K562 (cell line): ENCODE results near the gene KLHDC7B. TPM values are rescaled to one million over a fixed set of nuclear protein-coding genes. Genes with fewer than 3 reads are reported as not detected.

Experiments
- ATAC-seq: fragments of 200-7000 bp; cut with Tn5 transposase; 3 replicates; pipeline ENCODE4 v1.9.1; 2020; ENCODE audit warnings: moderate library complexity
- BruUV-seq: library from RNA; stranded (reverse); fragments of 400-500 nt; replicated peaks from 2 replicates; lab custom pipeline; 2021; lab: Mats Ljungman, UMichigan
- CTCF ChIA-PET: fragments of 300-600 bp; formaldehyde crosslinking; extraction: SDS; loops from one replicate; lab custom pipeline; 2021; ENCODE audit warnings: low intra/inter-chr PET ratio; lab: Yijun Ruan, JAX
- POLR2A ChIA-PET: fragments of 300-600, 350-650 bp; sonication (Branson Sonifier 250); formaldehyde crosslinking; extraction: SDS; loops from one replicate; lab custom pipeline; 2021; ENCODE audit warnings: antibody characterized with exemption, inconsistent platforms; lab: Yijun Ruan, JAX
- DNase-seq, 4 experiments: peaks; one replicate each; pipeline versions ENCODE4 v3.0.0 to v3.0.0-alpha.2; 2011 to 2018; ENCODE audit warnings: low spot score in 3 of 4, mixed read lengths in 3 of 4; ENCODE audit errors: extremely low read depth in 1 of 4
- FAIRE-seq: peaks from 2 replicates; lab custom pipeline; 2011; peaks lifted over from hg19 to GRCh38; lab: Jason Lieb, UNC
- H2AFZ ChIP-seq: 2 replicates; pipeline ENCODE4 v1.6.0; 2011; ENCODE audit warnings: low read depth, low read length, control low read depth, inconsistent platforms
- H3K27ac ChIP-seq: fragments of 200-600 bp; 3 replicates; pipeline ENCODE4 v1.8.0; 2011; ENCODE audit warnings: low read depth, mild to moderate bottlenecking, control low read depth, inconsistent platforms, low read length, moderate library complexity, mixed read lengths; ENCODE audit errors: extremely low read depth
- H3K27me3 ChIP-seq, 2 experiments: fragments of 300-600 bp in 1 of 2; 2 replicates in 1 of 2; 3 replicates in 1 of 2; pipeline versions ENCODE4 v1.6.0 to v1.8.0; 2011; ENCODE audit warnings: inconsistent platforms in 2 of 2, low read length in 2 of 2, mild to moderate bottlenecking in 1 of 2, mixed read lengths in 1 of 2, moderate library complexity in 1 of 2; ENCODE audit not compliant: control insufficient read depth in 2 of 2, insufficient read depth in 2 of 2
- H3K36me3 ChIP-seq: fragments of 300-600 bp; 3 replicates; pipeline ENCODE4 v1.8.0; 2011; ENCODE audit warnings: mild to moderate bottlenecking, low read length, inconsistent platforms; ENCODE audit not compliant: control insufficient read depth, insufficient read depth
- H3K4me1 ChIP-seq, 2 experiments: fragments of 200-600 bp in 1 of 2; replicated peaks in 1 of 2; 2 replicates in 1 of 2; 3 replicates in 1 of 2; pipeline versions ENCODE4 v1.5.1 to v1.8.0; 2011; ENCODE audit warnings: inconsistent platforms in 2 of 2, low read length in 2 of 2, mild to moderate bottlenecking in 1 of 2, mixed read lengths in 1 of 2, moderate library complexity in 1 of 2; ENCODE audit not compliant: control insufficient read depth in 2 of 2, insufficient read depth in 2 of 2
- H3K4me2 ChIP-seq: 2 replicates; pipeline ENCODE4 v1.6.1; 2011; ENCODE audit warnings: low read length, control low read depth, inconsistent platforms, mixed read lengths; ENCODE audit not compliant: insufficient read depth
- H3K4me3 ChIP-seq: fragments of 200-600 bp; sonication (generic), shearing (Covaris generic); 2 replicates; pipeline ENCODE4 v1.5.1; 2016; ENCODE audit warnings: control low read depth, inconsistent platforms
- H3K79me2 ChIP-seq: fragments of 200-600 bp; 3 replicates; pipeline ENCODE4 v1.8.0; 2011; ENCODE audit warnings: low read length, inconsistent platforms; ENCODE audit not compliant: control insufficient read depth, insufficient read depth
- H3K9ac ChIP-seq, 2 experiments: 2 replicates each; pipeline versions ENCODE4 v1.6.0 to v1.6.1; 2011; ENCODE audit warnings: low read depth in 2 of 2, low read length in 2 of 2, control low read depth in 1 of 2, inconsistent platforms in 1 of 2, mild to moderate bottlenecking in 1 of 2, mixed read lengths in 1 of 2; ENCODE audit not compliant: insufficient read depth in 1 of 2
- H3K9me1 ChIP-seq: one replicate; pipeline ENCODE4 v1.6.0; 2011; ENCODE audit warnings: inconsistent platforms, mild to moderate bottlenecking, low read length, moderate library complexity; ENCODE audit not compliant: control insufficient read depth, insufficient read depth
- H3K9me3 ChIP-seq: replicated peaks from 2 replicates; pipeline ENCODE4 v1.5.1; 2011; ENCODE audit warnings: low read depth, low read length, inconsistent platforms; ENCODE audit not compliant: control insufficient read depth, insufficient read depth
- H4K20me1 ChIP-seq: replicated peaks from 2 replicates; pipeline ENCODE4 v1.6.1; 2011; ENCODE audit warnings: low read length, inconsistent platforms, mixed read lengths; ENCODE audit not compliant: control insufficient read depth, insufficient read depth
- KLF1 ChIP-seq: fragments of 450-650 bp; IDR thresholded peaks from 2 replicates; pipeline ENCODE4 v1.6.1; 2016; ENCODE audit warnings: missing genetic modification characterization, missing compliant biosample characterization
- RB1 ChIP-seq: fragments of 450-650 bp; IDR thresholded peaks from 2 replicates; pipeline ENCODE4 v1.6.1; 2017; ENCODE audit warnings: low read depth, mild to moderate bottlenecking
- RBFOX2 ChIP-seq: fragments of 200-400 bp; formaldehyde crosslinking; IDR thresholded peaks from 2 replicates; pipeline ENCODE4 v1.6.1; 2017; ENCODE audit warnings: low read depth, mild to moderate bottlenecking, low read length, moderate library complexity
- RBM22 ChIP-seq: fragments of 200-400 bp; formaldehyde crosslinking; IDR thresholded peaks from 2 replicates; pipeline ENCODE4 v1.6.1; 2018; ENCODE audit warnings: low read length, low read depth; ENCODE audit not compliant: poor library complexity, severe bottlenecking
- WGBS: fragments of 100-300 bp; shearing (Covaris generic); methylation state at CpG from one replicate; pipeline ENCODE4 v1.1.6; 2016; ENCODE audit warnings: low coverage, mixed read lengths; ENCODE audit not compliant: insufficient coverage; ENCODE audit errors: missing lambda C conversion rate; 5-methylcytosine and 5-hydroxymethylcytosine counted together
- in situ Hi-C: fragments of 300-500 bp; cut with MboI; formaldehyde crosslinking; loops from 4 replicates; pipeline ENCODE4 v1.15.0; 2018; ENCODE audit warnings: inconsistent platforms, mixed read lengths
- intact Hi-C: fragments of 100-400 bp; cut with micrococcal nuclease; formaldehyde crosslinking; loops from 2 replicates; pipeline ENCODE4 v1.14.2; 2022
- polyA plus RNA-seq, 8 experiments: library from polyadenylated mRNA; depleted of rRNA in 4 of 8; stranded (reverse) in 5 of 8; unstranded in 3 of 8; fragments of >200 nt; fragmentation: Nextera tagmentation in 2 of 8; fragmentation: Illumina TruSeq in 1 of 8; extraction: Ambion mirVana in 2 of 8; extraction: Trizol in 1 of 8; gene quantifications; 2 replicates each; pipeline versions ENCODE4 v1.2.1 to v1.2.3, GENCODE V29; 2011 to 2014; ENCODE audit warnings: inconsistent platforms in 1 of 8, missing spikeins in 1 of 8
- total RNA-seq, 7 experiments: library from RNA; depleted of rRNA in 6 of 7; stranded (reverse); fragments of >200 nt in 6 of 7; fragmentation: Illumina TruSeq in 2 of 7; extraction: Trizol in 2 of 7; gene quantifications; 2 replicates each; pipeline versions ENCODE4 v1.2.1 to v1.2.3, GENCODE V29; 2011 to 2021; ENCODE audit warnings: low replicate concordance in 1 of 7

The KLHDC7B gene
- total and polyA plus RNA-seq, 9 of the 15 experiments (the other 6 are each of a cell fraction or from before 2014, with no cell fraction given): 0.04 to 0.22 (median 0.05) TPM; not detected in 4

DNA sequence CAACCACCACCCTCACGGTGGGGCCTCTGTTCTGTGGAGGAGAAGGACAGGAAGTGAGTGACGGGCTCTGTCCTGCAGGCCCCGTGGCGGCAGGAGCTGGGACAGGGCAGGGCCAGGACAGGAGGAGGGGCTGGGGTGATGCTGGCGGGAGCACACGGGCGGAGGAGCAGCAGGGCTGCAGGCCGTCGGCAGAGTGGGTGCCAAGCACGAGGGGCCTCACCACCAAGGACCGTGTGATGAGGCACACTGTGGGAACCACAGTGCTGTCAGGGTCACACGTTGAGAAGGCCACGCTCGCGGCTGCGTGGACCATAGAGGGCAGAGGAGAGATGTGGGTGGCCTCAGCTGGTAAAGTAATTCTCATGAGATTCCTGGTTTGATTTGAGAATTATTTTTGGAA, 28.8 kb upstream of the KLHDC7B start:
- Histone ChIP-seq H3K27ac (no peak overlapping the region), H3K9me3 (no peaks in the 10 kb centered on the region), H3K9ac (no peak overlapping the region), H3K9me1 (no peaks in the 10 kb centered on the region), H3K79me2 (peaks cover 40% of the 10 kb centered on the region), H3K4me2 (no peak overlapping the region), H2AFZ (no peak overlapping the region), H3K4me3 (no peak overlapping the region), H4K20me1 (no peaks in the 10 kb centered on the region), H3K27me3 (no peaks in the 10 kb centered on the region), H3K4me1 (peaks cover 0 to 4% of the 10 kb centered on the region in 2 experiments; a peak in 2 of 5 replicates), H3K36me3 (peaks cover 67% of the 10 kb centered on the region; the same call in 1 of the 3 replicates)
- DNase-seq: no peak
- no peak for FAIRE-seq
- POLR2A ChIA-PET: interaction anchor here (0.6 to 2.7 kb wide), 2 partner anchors 9 to 138 kb away, joined by 3 to 11 read pairs; partner anchors contain the start of genes LMF2 and NCAPH2
- intact Hi-C loops: no loop called here
- no TSS peak for BruUV-seq
- CTCF ChIA-PET: no interaction called here
- TF ChIP-seq RB1 (no peak), RBFOX2 (peak; percentile 35; the same call in 1 of the 2 replicates), RBM22 (peak; percentile 29)
- in situ Hi-C loops: no loop called here
- WGBS: 80% methylated on average over 1 of the region's 16 CpGs
- no peak for ATAC-seq

DNA sequence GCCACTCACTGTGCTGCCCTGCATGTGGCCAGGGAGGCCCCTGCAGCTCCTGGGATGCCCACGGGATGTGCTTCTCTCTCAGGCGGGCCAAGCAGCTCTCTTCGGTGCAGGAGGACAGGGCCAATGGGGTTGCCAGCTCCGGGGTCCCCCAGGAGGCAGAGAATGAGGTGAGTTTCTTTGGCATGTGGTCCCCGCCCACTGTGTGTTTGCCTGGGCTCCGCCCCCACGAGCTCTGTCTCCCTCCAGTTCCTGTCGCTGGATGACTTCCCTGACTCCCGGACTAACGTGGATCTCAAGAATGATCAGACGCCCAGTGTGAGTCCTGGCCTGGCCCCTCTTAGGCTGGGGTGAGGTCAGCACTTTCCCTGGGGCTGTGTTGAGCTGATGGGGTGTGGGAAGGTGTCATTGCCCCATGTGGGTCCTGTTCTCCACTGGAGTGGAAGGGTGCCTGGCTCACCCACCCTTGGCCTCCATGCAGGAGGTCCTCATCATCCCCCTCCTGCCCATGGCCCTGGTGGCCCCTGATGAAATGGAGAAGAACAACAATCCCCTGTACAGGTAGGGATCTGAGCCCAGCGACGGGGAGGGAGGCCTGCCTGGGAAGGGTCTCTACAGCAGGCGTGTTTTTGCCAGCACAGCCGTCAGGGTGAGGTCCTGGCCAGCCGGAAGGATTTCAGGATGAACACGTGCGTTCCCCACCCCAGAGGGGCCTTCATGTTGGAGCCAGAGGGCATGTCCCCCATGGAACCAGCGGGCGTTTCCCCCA, 28.0 kb upstream of the KLHDC7B start:
- Histone ChIP-seq H3K9me3 (no peaks in the 10 kb centered on the region), H3K4me3 (no peak overlapping the region), H3K27ac (no peak overlapping the region), H4K20me1 (no peaks in the 10 kb centered on the region), H3K9ac (no peak overlapping the region; a peak in 1 of 4 replicates), H2AFZ (no peak overlapping the region), H3K9me1 (no peaks in the 10 kb centered on the region), H3K4me2 (no peak overlapping the region), H3K4me1 (peaks cover 0 to 5% of the 10 kb centered on the region in 2 experiments; a peak in 2 of 5 replicates), H3K27me3 (no peaks in the 10 kb centered on the region), H3K79me2 (peaks cover 32% of the 10 kb centered on the region), H3K36me3 (peaks cover 68% of the 10 kb centered on the region; the same call in 1 of the 3 replicates)
- no TSS peak for BruUV-seq
- DNase-seq (no peak), ATAC-seq (no peak), FAIRE-seq (no peak)
- POLR2A ChIA-PET: interaction anchor here (0.6 to 2.7 kb wide), 3 partner anchors 8 to 285 kb away, joined by 4 to 11 read pairs (median 6); partner anchors contain the start of genes LMF2 and NCAPH2
- WGBS: 92% methylated on average over 16 of the region's 20 CpGs
- in situ Hi-C loops: no loop called here
- intact Hi-C loops: no loop called here
- CTCF ChIA-PET: no interaction called here
- TF ChIP-seq KLF1 (tag) (no peak), RBFOX2 (peak; percentile 47)
